Keratinocyte (primary cell): ENCODE data around the gene ARPC1A. TPM values are rescaled to one million over a fixed set of nuclear protein-coding genes. Genes with fewer than 3 reads are reported as not detected.
A peak's percentile ranks its signal among the peaks of the same experiment; 100 is the strongest.

Experiments used
- DNase-seq: peaks from one replicate; pipeline ENCODE4 v3.0.0-alpha.2; 2011; ENCODE audit warnings: low read depth, missing footprints, low spot score
- FAIRE-seq: peaks from 2 replicates; lab custom pipeline; 2011; peaks lifted over from hg19 to GRCh38; lab: Jason Lieb, UNC
- H2AFZ ChIP-seq: 2 replicates; pipeline ENCODE4 v1.6.0; 2012; ENCODE audit warnings: low read length, control low read depth, inconsistent platforms; ENCODE audit not compliant: control insufficient read depth
- H3K27ac ChIP-seq: 2 replicates; pipeline ENCODE4 v1.5.1; 2011; ENCODE audit warnings: low read length; ENCODE audit not compliant: control insufficient read depth, insufficient read depth
- H3K27me3 ChIP-seq: 3 replicates; pipeline ENCODE4 v1.6.0; 2011; ENCODE audit warnings: low read length; ENCODE audit not compliant: control insufficient read depth, insufficient read depth; ENCODE audit errors: extremely low read depth
- H3K36me3 ChIP-seq, 2 experiments: 2 replicates in 1 of 2; 3 replicates in 1 of 2; pipeline ENCODE4 v1.5.1; 2011; ENCODE audit warnings: low read length in 2 of 2, mild to moderate bottlenecking in 1 of 2; ENCODE audit not compliant: control insufficient read depth in 2 of 2, insufficient read depth in 2 of 2; ENCODE audit errors: extremely low read depth in 1 of 2
- H3K4me1 ChIP-seq: 3 replicates; pipeline ENCODE4 v1.5.1; 2011; ENCODE audit warnings: low read length; ENCODE audit not compliant: control insufficient read depth, insufficient read depth; ENCODE audit errors: extremely low read depth
- H3K4me2 ChIP-seq: 3 replicates; pipeline ENCODE4 v1.6.0; 2011; ENCODE audit warnings: low read depth, low read length; ENCODE audit not compliant: control insufficient read depth, insufficient read depth; ENCODE audit errors: extremely low read depth
- H3K4me3 ChIP-seq, 3 experiments: fragments of 200-600 bp in 1 of 3; sonication (generic) in 1 of 3; 2 replicates in 2 of 3; 3 replicates in 1 of 3; pipeline ENCODE4 v1.5.1; 2011 to 2016; ENCODE audit warnings: low read length in 3 of 3, mild to moderate bottlenecking in 3 of 3, control low read depth in 2 of 3, inconsistent platforms in 1 of 3, low read depth in 1 of 3, mixed read lengths in 1 of 3, mixed run types in 1 of 3, moderate library complexity in 1 of 3; ENCODE audit not compliant: control insufficient read depth in 2 of 3, insufficient read depth in 2 of 3; ENCODE audit errors: extremely low read depth in 1 of 3
- H3K79me2 ChIP-seq: 2 replicates; pipeline ENCODE4 v1.6.0; 2012; ENCODE audit warnings: low read length; ENCODE audit not compliant: control insufficient read depth, insufficient read depth
- H3K9ac ChIP-seq: 3 replicates; pipeline ENCODE4 v1.6.0; 2011; ENCODE audit warnings: low read length; ENCODE audit not compliant: control insufficient read depth, insufficient read depth; ENCODE audit errors: extremely low read depth
- H3K9me1 ChIP-seq: 3 replicates; pipeline ENCODE4 v1.6.0; 2011; ENCODE audit warnings: low read length; ENCODE audit not compliant: control insufficient read depth, insufficient read depth; ENCODE audit errors: extremely low read depth
- H3K9me3 ChIP-seq: 2 replicates; pipeline ENCODE4 v1.5.1; 2012; ENCODE audit warnings: low read depth, low read length; ENCODE audit not compliant: control insufficient read depth
- H4K20me1 ChIP-seq: 3 replicates; pipeline ENCODE4 v1.6.0; 2011; ENCODE audit warnings: low read length; ENCODE audit not compliant: control insufficient read depth, insufficient read depth; ENCODE audit errors: extremely low read depth
- EZH2 ChIP-seq: IDR thresholded peaks from one replicate; pipeline ENCODE4 v1.6.1; 2012; ENCODE audit warnings: inconsistent platforms, mild to moderate bottlenecking, low read length, moderate library complexity
- dilution Hi-C: fragments of 300-500 bp; cut with MboI; formaldehyde crosslinking; loops from one replicate; pipeline ENCODE4 v1.7.0; 2020; ENCODE audit warnings: low sequenced_read_pairs; ENCODE audit not compliant: extremely low pct_ligation_motif_present
- polyA plus RNA-seq, 5 experiments: library from polyadenylated mRNA; depleted of rRNA in 3 of 5; stranded (reverse) in 3 of 5; stranded (forward) in 1 of 5; unstranded in 1 of 5; fragments of >200 nt; gene quantifications; 1 replicate in 1 of 5; 2 replicates in 3 of 5; 3 replicates in 1 of 5; pipeline versions ENCODE4 v1.2.1 to v1.2.3, GENCODE V29; 2011 to 2012; ENCODE audit warnings: missing spikeins in 2 of 5, low read depth in 1 of 5, low replicate concordance in 1 of 5
- TF ChIP-seq, protein P1 (sequence below), 3 experiments: IDR thresholded peaks in 1 of 3; conservative IDR thresholded peaks in 1 of 3; optimal IDR thresholded peaks in 1 of 3; 2 replicates in 2 of 3; 3 replicates in 1 of 3; pipeline versions ENCODE3 to v1.5.1; 2011; ENCODE audit warnings: low read length in 3 of 3, mild to moderate bottlenecking in 3 of 3, moderate library complexity in 2 of 3, control low read depth in 1 of 3, inconsistent platforms in 1 of 3; ENCODE audit not compliant: insufficient read depth in 2 of 3; ENCODE audit errors: extremely low read depth in 1 of 3

Gene ARPC1A
- polyA plus RNA-seq, 1 donor (not counting 4 experiments of a cell fraction or from before 2014, with no cell fraction given) = 133 TPM

DNA sequence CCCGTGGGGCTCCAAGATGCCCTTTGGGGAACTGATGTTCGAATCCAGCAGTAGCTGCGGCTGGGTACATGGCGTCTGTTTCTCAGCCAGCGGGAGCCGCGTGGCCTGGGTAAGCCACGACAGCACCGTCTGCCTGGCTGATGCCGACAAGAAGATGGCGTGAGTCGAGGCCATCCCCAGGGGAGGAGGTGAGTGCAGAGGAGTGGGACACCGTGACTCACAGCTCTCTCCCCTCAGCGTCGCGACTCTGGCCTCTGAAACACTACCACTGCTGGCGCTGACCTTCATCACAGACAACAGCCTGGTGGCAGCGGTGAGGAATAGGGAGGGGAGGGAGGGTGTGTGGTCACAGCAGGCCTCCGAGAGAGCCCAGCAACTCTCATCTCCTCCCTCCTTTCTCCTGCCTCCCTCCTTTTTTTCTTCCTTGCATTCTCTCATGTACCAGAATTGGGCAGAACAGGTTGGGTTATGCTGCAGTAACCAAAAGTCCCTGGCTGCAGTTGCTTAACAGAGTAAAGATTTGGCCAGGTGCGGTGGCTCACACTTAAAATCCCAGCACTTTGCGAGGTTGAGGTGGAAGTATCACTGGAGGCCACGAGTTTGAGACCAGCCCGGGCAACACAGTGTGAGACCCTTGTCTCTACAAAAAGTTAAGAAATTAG lies 65.4 kb downstream of the ARPC1A start:
- dilution Hi-C loops = no loop called here
- H3K27ac ChIP-seq = no peak overlapping the region
- H3K9me1 ChIP-seq = no peaks in the 10 kb centered on the region
- peaks cover 35% of the 10 kb centered on the region for H4K20me1 ChIP-seq
- TF ChIP-seq EZH2 = no peak
- TF ChIP-seq, protein P1, sequence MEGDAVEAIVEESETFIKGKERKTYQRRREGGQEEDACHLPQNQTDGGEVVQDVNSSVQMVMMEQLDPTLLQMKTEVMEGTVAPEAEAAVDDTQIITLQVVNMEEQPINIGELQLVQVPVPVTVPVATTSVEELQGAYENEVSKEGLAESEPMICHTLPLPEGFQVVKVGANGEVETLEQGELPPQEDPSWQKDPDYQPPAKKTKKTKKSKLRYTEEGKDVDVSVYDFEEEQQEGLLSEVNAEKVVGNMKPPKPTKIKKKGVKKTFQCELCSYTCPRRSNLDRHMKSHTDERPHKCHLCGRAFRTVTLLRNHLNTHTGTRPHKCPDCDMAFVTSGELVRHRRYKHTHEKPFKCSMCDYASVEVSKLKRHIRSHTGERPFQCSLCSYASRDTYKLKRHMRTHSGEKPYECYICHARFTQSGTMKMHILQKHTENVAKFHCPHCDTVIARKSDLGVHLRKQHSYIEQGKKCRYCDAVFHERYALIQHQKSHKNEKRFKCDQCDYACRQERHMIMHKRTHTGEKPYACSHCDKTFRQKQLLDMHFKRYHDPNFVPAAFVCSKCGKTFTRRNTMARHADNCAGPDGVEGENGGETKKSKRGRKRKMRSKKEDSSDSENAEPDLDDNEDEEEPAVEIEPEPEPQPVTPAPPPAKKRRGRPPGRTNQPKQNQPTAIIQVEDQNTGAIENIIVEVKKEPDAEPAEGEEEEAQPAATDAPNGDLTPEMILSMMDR (optimal IDR thresholded peaks at IDR 0.05 in 1 of 3, IDR thresholded peaks at IDR 0.05 in 1 of 3, conservative IDR thresholded peaks at IDR 0.05 in 1 of 3; ENCODE audit: extremely low read depth in 1 of 3, insufficient read depth in 2 of 3, low read length in 3 of 3) = no peak
- H2AFZ ChIP-seq = no peak overlapping the region
- DNase-seq = no peak
- H3K36me3 ChIP-seq = peaks cover 41 to 62% of the 10 kb centered on the region in 2 experiments
- no peaks in the 10 kb centered on the region for H3K9me3 ChIP-seq
- no peak overlapping the region for H3K4me3 ChIP-seq
- peaks cover 8% of the 10 kb centered on the region for H3K4me1 ChIP-seq
- H3K4me2 ChIP-seq = no peak overlapping the region
- H3K79me2 ChIP-seq = peaks cover 6% of the 10 kb centered on the region
- no peak for FAIRE-seq
- H3K9ac ChIP-seq = no peak overlapping the region
- no peaks in the 10 kb centered on the region for H3K27me3 ChIP-seq

- Histone ChIP-seq H3K4me3 (no peak overlapping the region), H3K4me2 (peak overlapping the region; percentile 22), H4K20me1 (peaks cover 36% of the 10 kb centered on the region), H3K4me1 (peaks cover 8% of the 10 kb centered on the region), H3K27ac (no peak overlapping the region), H3K9me3 (no peaks in the 10 kb centered on the region), H2AFZ (no peak overlapping the region), H3K27me3 (no peaks in the 10 kb centered on the region), H3K36me3 (peaks cover 39 to 56% of the 10 kb centered on the region in 2 experiments), H3K9me1 (no peaks in the 10 kb centered on the region), H3K79me2 (peaks cover 6% of the 10 kb centered on the region), H3K9ac (no peak overlapping the region)
- dilution Hi-C loops = no loop called here
- TF ChIP-seq EZH2 = no peak
- TF ChIP-seq, protein P1 (optimal IDR thresholded peaks at IDR 0.05 in 1 of 3, IDR thresholded peaks at IDR 0.05 in 1 of 3, conservative IDR thresholded peaks at IDR 0.05 in 1 of 3; ENCODE audit: extremely low read depth in 1 of 3, insufficient read depth in 2 of 3, low read length in 3 of 3) = no peak
- FAIRE-seq (no peak), DNase-seq (no peak)
These were observed 66.3 kb downstream of the ARPC1A start for GRCh38 chr7:99392046-99392445.
